HG02970 (cell line): ENCODE results near the gene MAST4.

ENCODE experiments used
- ATAC-seq: cut with Tn5 transposase; IDR thresholded peaks from one replicate; pipeline ENCODE4 v1.9.1; 2021; ENCODE audit warnings: mild to moderate bottlenecking, moderate library complexity, moderate number of reproducible peaks; ENCODE audit not compliant: unreplicated experiment, low FRiP score

MAST4 gene

GRCh38 chr5:66829358-66829674, 233.1 kb downstream of the MAST4 start:
- ATAC-seq: no peak

- ATAC-seq: no peak
These were observed 233.6 kb downstream of the MAST4 start for GRCh38 chr5:66829826-66830225.

- ATAC-seq: no peak
These were observed 234.4 kb downstream of the MAST4 start for GRCh38 chr5:66830636-66831035.

- ATAC-seq: no peak
These were observed 243.5 kb downstream of the MAST4 start for GRCh38 chr5:66839636-66840185.

GRCh38 chr5:66840511-66841013, 244.4 kb downstream of the MAST4 start:
- peak; percentile 95 for ATAC-seq

- ATAC-seq: no peak
These were observed 245.1 kb downstream of the MAST4 start for GRCh38 chr5:66841264-66841663.

- ATAC-seq: no peak
These were observed 246.3 kb downstream of the MAST4 start for GRCh38 chr5:66842540-66842939.

GRCh38 chr5:66843065-66843464, 246.9 kb downstream of the MAST4 start:
- ATAC-seq: no peak

GRCh38 chr5:66848749-66849641, 252.8 kb downstream of the MAST4 start:
- ATAC-seq: no peak

- no peak for ATAC-seq
These were observed 253.6 kb downstream of the MAST4 start for GRCh38 chr5:66849803-66850202.

- ATAC-seq: no peak
These were observed 254.3 kb downstream of the MAST4 start for GRCh38 chr5:66850354-66851075.

GRCh38 chr5:66851306-66851705, 255.1 kb downstream of the MAST4 start:
- no peak for ATAC-seq

GRCh38 chr5:66854416-66854815, 258.2 kb downstream of the MAST4 start:
- no peak for ATAC-seq

- ATAC-seq: no peak
These were observed 260.0 kb downstream of the MAST4 start for GRCh38 chr5:66856041-66856805.

- no peak for ATAC-seq
These were observed 263.3 kb downstream of the MAST4 start for GRCh38 chr5:66859526-66859925.

- no peak for ATAC-seq
These were observed 264.2 kb downstream of the MAST4 start for GRCh38 chr5:66860199-66860975.

- ATAC-seq: no peak
These were observed 265.2 kb downstream of the MAST4 start for GRCh38 chr5:66861402-66861801.

- ATAC-seq: no peak
These were observed 265.8 kb downstream of the MAST4 start for GRCh38 chr5:66862020-66862419.

- no peak for ATAC-seq
These were observed 267.3 kb downstream of the MAST4 start for GRCh38 chr5:66863243-66864170.
